K562 (cell line): ENCODE data around the gene PPP2R1B. TPM values are rescaled to one million over a fixed set of nuclear protein-coding genes. Genes with fewer than 3 reads are reported as not detected.

Source experiments
- RBBP5 ChIP-seq: fragments of 200-600 bp; sonication (generic); IDR thresholded peaks from 2 replicates; pipeline ENCODE4 v1.6.1; 2012; ENCODE audit warnings: borderline replicate concordance, mild to moderate bottlenecking, low read length, control low read depth, inconsistent platforms; ENCODE audit not compliant: insufficient read depth, poor library complexity, severe bottlenecking
- ZNF407 ChIP-seq: fragments of 450-650 bp; IDR thresholded peaks from 2 replicates; pipeline ENCODE4 v1.6.1; 2016; ENCODE audit warnings: low read depth
- polyA plus RNA-seq, 8 experiments: library from polyadenylated mRNA; depleted of rRNA in 4 of 8; stranded (reverse) in 5 of 8; unstranded in 3 of 8; fragments of >200 nt; fragmentation: Nextera tagmentation in 2 of 8; fragmentation: Illumina TruSeq in 1 of 8; extraction: Ambion mirVana in 2 of 8; extraction: Trizol in 1 of 8; gene quantifications; 2 replicates each; pipeline versions ENCODE4 v1.2.1 to v1.2.3, GENCODE V29; 2011 to 2014; ENCODE audit warnings: inconsistent platforms in 1 of 8, missing spikeins in 1 of 8
- total RNA-seq, 7 experiments: library from RNA; depleted of rRNA in 6 of 7; stranded (reverse); fragments of >200 nt in 6 of 7; fragmentation: Illumina TruSeq in 2 of 7; extraction: Trizol in 2 of 7; gene quantifications; 2 replicates each; pipeline versions ENCODE4 v1.2.1 to v1.2.3, GENCODE V29; 2011 to 2021; ENCODE audit warnings: low replicate concordance in 1 of 7

PPP2R1B gene
- total and polyA plus RNA-seq, 9 of the 15 experiments (the other 6 are each of a cell fraction or from before 2014, with no cell fraction given) = 24.6 to 68.5 (median 39.8) TPM

GRCh38 chr11:111776398-111777093 is 10.4 kb upstream of the PPP2R1B start (continued):
- TF ChIP-seq ZNF407 (no peak), RBBP5 (no peak)
- TF ChIP-seq, all 486 proteins: peak for 0
